IPS DF 4.7 (cell line): ENCODE measurements around the gene KCNS3.
"Not testable (repeated sequence)": the region's sequence is repeated elsewhere in the genome, so short reads cannot be mapped to it uniquely, and the experiment has no call there.

Source experiments
- DNase-seq: peaks from one replicate; pipeline ENCODE4 v3.0.0-alpha.2; 2013; ENCODE audit warnings: low spot score; ENCODE audit errors: extremely low read depth

Gene KCNS3

GRCh38 chr2:17943444-17943843 lies 65.0 kb downstream of the KCNS3 start:
- DNase-seq, result no peak

- no peak for DNase-seq
Measured at GRCh38 chr2:17947113-17947512, 68.6 kb downstream of the KCNS3 start.

DNA sequence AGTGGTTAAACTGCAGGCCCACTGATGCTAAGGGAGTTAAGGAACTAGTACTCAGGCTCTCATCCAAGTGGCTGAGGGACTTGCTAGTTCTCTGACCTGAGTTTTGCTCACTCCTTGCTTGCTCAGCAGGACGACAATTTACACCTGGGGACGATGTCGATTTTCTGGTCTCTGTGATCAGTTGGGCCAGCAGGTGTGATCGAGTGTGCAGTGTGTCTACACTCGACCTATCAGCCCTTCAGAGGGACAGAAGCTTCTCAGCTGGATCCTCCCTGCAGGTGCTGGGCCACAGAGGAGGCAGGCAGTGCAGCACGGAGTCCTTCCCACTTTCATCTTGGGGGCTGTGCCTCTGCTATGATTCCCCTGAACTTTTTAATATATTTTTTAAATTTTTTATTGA lies 71.5 kb downstream of the KCNS3 start:
- DNase-seq, result no peak

DNA sequence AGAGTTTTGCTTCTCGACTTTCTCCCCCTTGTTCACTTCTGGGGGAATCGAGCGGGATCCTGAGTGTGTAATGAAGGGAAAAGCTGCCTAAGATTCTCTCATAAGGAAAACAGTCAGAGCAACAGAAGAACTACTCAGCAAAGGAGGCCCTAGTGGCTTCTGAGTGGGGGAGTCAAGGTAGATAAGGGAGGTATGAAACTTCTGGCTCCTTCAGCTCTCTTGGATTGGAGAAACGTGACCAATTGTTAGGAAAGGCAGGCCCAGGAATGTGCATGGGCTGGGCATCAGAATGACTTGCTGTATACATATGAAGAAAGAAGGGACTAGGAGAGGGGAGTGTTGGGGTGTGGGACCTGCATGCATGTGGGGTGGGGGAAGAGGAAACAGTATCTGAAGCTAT lies 73.1 kb downstream of the KCNS3 start:
- no peak for DNase-seq

GRCh38 chr2:17958466-17959092 lies 80.1 kb downstream of the KCNS3 start:
- no peak for DNase-seq

- DNase-seq, result no peak
Measured at GRCh38 chr2:17959356-17959755, 80.9 kb downstream of the KCNS3 start.

- DNase-seq, result no peak
Measured at GRCh38 chr2:17959833-17960232, 81.4 kb downstream of the KCNS3 start.

DNA sequence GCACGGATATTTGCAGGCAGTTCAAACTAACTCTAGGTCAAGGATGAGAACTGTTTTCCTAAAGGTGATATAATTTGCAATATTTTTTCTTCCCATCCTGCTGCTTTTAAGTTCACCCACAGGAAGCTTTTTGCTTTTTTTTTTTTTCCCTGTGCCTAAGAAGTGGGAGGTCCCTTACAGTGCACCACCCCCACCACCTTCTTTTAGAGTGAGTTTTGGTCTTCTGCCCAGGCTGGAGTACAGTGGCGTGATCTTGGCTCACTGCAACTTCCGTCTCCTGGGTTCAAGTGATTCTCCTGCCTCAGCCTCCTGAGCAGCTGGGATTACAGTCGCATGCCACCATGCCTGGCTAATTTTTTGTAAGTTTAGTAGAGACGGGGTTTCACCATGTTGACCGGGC lies 82.5 kb downstream of the KCNS3 start:
- DNase-seq, result no peak

- no peak for DNase-seq
Measured at GRCh38 chr2:17961789-17962188, 83.3 kb downstream of the KCNS3 start.

DNA sequence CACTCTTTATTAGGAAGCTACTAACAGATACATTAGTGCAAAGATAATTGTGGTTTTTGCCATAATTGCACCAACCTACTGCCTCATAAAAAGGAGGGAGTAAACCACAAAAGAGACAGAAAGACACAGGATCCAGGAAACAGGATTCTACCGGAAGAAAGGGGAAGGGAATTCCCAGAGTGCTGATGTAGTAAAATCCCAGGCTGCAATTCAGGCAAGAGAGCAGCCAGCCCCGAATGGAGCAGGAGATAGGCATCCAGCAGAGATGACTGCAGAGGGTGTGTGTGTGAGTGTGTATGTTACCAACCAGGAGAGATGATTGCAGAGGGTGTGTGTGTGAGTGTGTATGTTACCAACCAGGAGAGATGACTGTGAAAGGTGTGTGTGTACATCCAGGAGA lies 84.4 kb downstream of the KCNS3 start:
- no peak for DNase-seq

GRCh38 chr2:17963571-17963970 lies 85.1 kb downstream of the KCNS3 start:
- not testable (repeated sequence) for DNase-seq

DNA sequence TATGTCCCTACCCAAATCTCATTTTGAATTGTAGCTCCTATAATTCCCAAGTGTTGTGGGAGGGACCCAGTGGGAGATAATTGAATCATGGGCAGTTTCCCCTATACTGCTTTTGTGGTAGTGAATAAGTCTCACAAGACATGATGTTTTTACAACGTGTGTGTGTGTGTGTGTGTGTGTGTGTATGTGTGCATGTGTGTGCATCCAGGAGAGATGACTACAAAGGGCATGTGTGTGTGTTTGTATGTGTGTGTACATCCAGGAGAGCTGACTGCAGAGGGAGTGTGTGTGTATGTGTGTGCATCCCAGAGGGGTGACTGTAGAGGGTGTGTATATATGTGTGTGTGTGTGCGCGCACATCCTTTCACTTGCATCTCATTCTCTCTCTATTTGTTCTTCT lies 86.7 kb downstream of the KCNS3 start:
- no peak for DNase-seq

- DNase-seq, result no peak
Measured at GRCh38 chr2:17966798-17967197, 88.3 kb downstream of the KCNS3 start.

- DNase-seq, result no peak
Measured at GRCh38 chr2:17969661-17970060, 91.2 kb downstream of the KCNS3 start.

DNA sequence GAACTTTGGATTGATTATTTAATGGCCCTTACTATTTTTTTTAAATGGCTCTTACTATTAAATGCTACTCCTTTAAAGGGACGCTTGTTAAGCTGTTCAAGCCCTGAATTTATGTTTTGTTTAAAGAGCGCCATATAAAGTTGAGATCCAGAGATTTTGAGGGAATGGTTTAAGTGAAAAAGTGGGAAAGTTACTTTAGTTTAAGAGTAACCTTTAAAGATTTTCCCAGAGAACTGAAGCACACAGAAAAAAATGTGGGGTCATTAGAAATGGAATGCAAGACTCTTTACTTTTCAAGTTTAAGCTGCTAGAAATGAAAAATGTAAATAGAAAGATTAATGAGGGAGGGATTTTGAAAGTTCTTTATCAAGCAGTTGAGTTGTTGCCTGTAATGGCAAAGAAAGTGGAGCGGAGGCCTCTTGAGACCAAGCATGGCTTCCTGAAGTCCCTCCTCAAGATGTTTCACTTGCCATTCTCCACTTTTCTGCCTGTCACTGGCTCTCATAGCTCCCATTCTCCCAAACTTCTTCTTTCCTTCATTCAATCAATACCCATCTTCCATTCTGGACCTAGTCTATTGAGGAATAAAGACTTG lies 93.2 kb downstream of the KCNS3 start:
- DNase-seq, result no peak

- DNase-seq, result no peak
Measured at GRCh38 chr2:17972991-17973390, 94.5 kb downstream of the KCNS3 start.

DNA sequence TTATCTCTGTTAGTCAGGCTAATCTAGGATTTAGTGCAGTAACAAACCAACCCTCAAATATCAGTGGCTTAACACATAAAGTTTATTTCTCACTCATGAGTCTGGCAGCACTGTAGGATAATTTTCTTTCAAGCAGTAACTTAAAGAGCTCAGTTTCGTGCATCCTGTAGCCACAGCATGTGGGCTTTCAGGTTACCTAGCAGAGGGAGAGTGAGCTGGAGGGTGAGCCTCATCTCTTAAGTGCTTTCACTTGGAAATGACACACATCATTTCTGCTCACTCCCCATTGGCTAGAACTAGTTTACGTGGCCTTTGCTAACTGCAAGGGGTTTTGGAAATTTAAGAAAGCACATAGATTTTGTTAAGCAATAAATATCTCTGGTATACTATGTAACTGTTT lies 96.9 kb downstream of the KCNS3 start:
- no peak for DNase-seq

DNA sequence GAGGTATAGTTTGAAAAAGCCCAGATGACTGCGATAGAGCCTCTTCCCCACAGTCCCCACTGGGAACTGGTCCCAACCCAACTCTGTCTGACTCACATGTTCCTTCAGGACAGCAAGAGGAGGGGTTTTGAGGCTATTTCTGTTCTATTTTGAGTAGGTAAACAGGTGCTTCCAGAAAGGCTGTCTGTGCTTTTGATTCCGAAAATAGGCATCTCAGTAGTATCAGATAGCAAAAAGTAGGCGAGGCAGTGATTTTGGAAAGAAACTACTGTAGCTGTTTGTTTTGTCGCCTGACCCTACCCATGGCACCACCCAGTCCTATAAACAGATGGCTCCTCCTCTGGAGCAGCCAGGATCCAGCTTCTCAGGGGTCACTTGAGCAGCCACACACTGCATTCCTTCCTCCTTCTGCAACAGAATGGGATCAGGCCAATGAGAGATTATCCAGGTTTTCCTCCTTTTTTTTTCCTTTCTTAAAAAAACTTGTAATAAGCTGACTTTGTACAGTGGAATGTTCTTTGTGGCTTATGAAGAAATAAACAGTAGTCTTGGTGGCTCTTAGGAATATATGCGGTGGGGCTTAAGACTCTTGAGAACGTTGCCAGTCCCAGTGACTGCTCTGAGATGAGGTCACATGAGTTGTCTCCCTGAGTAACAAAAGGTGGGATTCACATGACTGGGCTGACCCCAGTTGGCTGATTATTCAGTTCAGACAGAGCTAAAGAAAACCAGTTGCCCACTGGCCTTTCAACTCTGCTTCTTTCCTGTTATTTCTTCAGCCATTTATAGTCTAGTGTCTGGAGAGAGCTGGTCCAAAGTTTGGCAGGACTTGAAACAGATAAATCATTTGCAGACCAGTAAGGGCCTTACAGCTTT lies 98.6 kb downstream of the KCNS3 start:
- no peak for DNase-seq

DNA sequence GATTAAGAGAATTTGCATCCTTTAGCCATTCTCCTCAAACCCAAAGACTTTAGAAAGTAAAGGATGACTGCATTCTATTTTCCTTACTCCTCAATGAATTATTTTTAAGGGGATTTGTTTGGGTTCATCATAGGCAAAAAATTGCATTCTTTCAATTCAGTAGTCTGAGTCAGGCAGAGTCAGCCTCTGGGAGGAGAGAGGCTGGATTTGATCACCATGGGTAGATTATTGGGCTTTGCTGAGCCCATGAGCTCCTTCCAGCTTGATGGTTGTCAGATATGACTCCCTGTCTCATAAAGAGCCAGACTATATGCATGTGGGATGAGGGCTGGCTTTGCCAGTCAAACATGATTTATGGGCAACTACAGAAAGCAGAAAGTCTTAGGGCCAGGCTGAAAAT lies 101.2 kb downstream of the KCNS3 start:
- DNase-seq, result no peak

- no peak for DNase-seq
Measured at GRCh38 chr2:17981936-17982335, 103.5 kb downstream of the KCNS3 start.
